GM19395 (cell line): ENCODE results near the gene ZNRF2.
"Not testable (repeated sequence)": the region's sequence is repeated elsewhere in the genome, so short reads cannot be mapped to it uniquely, and the experiment has no call there.

Experiments
- ATAC-seq: cut with Tn5 transposase; IDR thresholded peaks from one replicate; pipeline ENCODE4 v1.9.1; 2021; ENCODE audit warnings: mild to moderate bottlenecking, moderate library complexity; ENCODE audit not compliant: unreplicated experiment

The ZNRF2 gene

DNA sequence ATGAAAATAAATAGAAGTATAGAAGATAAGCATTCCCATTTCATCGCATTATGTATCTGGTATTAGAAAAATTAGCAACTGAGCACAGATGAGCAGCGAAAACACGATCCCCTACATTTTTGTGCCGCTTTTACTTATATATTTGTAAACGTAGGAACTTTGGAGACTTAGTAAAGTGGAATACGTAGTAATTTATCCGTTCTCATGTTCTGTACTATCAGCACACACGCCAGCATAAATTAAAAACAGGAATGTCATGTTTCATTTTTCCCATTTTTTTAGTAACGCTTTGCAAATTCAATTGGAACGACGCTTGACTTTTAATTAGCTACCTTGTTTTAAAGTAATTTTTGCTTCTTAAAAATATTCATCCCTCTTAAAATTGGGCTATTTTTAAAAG lies 2.4 kb downstream of the ZNRF2 start:
- no peak for ATAC-seq

DNA sequence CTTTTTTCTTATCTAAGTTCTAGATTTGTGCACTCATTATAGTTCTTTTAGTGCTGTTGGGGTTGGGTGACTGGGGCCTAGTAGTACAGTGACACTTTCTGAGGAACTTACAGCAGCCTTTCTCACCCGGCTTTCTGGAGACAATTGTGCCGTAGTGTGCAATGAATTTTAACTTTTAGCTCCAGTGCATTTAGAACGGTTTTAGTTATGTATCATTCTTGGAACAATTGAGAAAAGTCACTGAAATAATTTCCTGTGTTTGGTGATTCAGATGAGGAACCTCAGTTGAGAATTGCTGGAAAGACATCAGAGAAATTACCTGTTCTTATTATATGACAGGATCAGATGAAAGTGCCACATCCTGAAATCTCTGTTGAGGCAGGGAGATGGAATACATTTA lies 3.2 kb downstream of the ZNRF2 start:
- ATAC-seq: not testable (repeated sequence)

DNA sequence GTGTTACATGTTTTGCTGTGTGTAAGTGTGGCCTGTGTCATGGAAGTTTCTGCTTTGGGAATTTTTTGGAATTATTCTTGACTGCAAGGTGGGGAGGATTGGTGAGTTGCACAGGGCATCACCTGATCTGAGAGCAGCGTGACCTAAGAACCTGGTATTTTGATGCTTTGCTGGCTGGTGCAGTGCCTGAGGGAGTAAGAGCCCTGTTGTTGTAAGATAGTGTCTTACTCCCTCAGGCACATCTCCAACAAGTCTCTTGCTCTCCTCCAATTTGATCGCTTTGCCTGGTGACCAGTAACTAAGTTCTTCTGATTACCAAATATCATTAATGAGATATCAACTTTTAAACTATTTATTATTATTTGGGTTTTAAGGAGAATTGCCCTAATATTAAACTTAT lies 5.2 kb downstream of the ZNRF2 start:
- not testable (repeated sequence) for ATAC-seq

DNA sequence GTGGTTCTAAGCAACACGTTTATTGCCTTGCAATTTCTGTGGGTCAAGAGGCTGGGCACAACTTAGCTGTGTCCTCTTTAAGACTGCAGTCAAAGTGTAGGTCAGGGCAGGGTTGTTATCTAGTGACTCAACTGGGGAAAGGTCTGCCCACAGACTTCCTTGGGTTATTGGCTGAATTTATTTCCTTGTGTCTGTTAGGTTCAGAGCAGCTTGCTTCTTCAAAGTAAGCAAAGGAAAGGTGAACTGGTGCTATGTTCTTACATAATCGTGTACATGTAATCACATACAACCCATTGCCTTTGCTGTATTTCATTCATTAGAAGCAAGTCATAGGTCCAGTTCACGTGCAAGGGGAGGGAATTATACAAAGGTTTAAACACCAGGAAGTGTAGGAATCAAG lies 5.9 kb downstream of the ZNRF2 start:
- not testable (repeated sequence) for ATAC-seq

DNA sequence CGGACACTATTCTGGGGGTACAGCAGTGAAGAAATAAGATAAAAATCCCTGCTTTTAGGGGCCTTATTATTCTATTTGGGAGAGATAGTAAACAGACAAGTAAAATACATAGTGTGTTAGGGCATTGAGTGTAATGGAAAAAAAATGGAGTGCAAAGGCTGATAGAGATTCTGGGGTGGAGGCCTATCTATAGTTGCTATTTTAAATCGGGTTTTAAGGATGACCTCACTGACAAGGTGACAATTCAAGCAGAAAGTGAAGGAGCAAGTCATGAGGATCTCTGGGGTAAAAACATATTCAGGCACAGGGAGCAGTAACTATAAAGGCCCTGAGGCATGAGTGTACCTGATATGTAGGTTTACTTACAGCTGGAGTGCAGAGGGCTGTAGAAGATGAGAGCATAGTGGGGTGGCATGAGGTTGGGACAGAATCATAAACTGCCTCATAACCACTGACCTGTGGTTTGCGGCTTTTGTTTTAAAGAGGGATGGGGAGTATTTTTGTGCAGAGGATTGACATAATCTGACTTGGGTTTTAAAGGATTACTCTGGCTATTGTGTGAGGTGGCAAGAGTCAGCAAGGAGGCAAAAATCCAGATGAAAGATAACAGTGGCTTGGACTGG lies 8.1 kb downstream of the ZNRF2 start:
- not testable (repeated sequence) for ATAC-seq

DNA sequence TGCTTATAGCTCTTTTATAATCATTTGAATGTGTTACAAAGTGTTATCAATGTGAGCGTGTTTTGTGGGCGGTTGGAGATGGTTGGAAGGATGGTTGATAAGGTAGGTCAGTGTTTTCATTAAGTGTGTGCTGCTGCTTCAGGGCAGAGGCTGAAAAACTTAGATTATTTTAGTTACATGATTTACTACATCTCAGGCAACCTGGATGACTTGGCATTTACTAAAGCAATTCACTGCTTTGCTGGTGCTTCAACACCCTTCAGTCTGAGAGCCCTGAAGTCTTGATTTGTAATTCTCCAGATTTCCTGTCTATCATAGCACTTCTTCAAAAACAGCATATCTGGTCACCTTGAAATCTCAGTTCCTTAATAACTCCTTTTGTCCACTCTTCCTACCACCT lies 11.9 kb downstream of the ZNRF2 start:
- ATAC-seq: not testable (repeated sequence)

DNA sequence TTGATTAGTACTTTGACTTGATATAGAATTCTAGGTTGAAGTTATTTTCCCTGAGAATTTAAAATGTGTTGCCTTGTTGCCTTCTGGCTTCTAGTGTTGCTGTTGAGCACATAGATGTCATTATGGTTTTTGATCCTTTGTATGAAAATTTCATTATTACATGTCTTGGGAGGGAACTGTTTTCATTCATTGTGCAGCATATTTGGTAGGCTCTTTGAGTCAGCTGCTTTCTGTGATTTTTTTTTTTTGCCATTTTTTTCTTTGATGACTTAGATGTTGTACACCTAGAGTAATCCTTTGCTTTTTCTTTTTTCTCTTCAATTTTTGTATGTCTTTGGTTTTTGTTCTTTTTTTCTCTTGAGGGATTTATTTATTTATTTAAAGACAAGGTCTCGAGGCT lies 13.1 kb downstream of the ZNRF2 start:
- not testable (repeated sequence) for ATAC-seq

DNA sequence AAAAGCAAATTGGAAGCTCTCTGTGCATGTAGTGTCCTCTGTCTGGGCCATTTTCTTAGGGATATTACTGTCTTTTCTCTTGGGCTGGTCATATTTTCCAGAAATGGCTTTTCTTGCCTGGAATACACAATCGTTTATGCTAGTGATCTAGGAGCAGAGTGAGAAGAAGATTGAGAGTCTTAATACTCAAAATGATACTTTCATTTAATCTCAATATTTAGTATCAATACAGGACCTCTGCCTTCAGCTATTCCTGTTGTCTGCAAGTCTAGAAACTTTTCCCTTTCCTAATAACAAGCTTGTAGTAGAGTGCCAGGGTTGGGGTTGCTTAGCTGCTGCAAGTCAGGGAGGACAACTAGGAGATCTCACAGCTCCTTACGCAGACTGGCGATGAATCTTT lies 14.0 kb downstream of the ZNRF2 start:
- ATAC-seq: not testable (repeated sequence)

DNA sequence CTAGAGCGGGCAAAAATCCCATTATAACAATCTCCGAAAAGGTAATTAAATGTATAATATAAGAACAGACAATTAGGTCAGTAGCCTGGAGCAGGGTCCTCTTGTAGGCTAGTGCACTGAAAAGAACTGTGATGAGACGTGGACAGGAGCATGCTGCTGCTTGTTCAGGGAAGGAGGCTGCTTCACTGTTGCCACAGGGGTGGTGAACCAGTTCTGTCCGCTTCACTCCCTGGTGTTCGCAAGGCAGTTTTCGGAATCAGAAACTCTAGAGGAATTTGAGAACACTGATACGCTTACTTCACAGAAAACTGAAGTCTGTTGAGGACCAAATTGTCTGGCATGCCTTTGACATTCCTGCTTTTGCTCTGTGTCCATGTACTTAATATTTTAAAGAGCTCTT lies 17.4 kb downstream of the ZNRF2 start:
- ATAC-seq: no peak

DNA sequence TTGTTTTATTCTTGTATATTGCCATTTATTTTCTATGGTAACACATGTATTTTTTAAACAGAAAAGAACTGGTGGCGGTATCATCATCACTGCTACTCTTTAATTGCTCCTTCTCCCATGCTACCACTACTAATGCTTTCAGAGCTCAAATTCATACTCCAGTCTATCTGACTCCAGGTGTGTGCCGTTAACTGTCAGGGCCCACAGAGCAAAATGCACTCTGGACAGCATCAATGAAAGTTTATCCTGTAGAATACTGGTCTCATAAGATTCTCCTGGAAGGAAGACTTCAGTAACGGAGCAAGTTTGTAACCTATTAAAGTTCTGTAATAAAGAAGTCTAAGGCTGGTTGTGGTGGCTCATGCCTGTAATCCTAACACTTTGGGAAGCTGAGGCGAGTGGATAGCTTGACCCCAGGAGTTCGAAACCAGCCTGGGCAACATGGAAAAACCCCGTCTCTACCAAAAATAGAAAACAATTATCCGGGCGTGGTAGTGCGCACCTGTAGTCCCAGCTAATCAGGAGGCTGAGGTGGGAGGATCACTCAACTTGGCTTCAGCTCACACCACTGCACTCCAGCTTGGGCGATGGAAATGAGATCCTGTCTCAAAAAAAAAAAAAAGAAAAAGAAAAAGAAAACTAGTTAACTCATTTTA lies 18.4 kb downstream of the ZNRF2 start:
- ATAC-seq: peak; percentile 20

DNA sequence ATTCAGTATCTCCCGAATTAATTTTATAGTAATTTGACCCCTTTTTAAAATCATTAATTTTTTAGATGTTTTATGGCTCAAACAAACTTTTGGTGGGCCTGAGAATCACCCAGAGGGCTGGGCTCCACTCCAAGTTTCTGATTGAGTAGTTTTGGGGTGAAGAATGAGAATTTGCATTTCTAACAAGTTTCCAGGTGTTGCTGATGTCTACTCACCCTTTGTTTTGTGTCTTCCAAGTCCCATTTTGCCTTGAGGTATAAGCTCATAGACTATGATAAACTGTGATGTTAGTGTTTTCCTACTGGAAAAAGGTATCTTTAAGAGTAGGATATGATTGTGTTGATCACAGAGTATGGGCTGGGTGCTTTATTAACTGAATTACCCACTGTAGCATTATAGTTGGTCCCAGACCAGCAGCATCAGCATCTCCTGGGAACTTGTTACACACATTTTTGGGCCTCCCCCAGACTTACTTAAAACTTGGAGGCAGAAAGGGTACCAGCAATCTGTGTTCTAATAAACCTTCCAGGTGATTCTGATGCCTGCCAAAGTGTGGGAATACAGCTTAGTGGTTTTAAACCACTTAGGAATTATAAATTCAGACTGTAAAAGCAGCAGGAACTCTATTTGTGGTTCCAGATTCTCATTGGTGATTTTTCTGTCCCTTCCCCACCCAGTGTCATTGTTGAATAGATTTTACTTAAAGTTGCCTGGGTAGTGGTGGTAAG lies 19.1 kb downstream of the ZNRF2 start:
- ATAC-seq: peak; percentile 79

DNA sequence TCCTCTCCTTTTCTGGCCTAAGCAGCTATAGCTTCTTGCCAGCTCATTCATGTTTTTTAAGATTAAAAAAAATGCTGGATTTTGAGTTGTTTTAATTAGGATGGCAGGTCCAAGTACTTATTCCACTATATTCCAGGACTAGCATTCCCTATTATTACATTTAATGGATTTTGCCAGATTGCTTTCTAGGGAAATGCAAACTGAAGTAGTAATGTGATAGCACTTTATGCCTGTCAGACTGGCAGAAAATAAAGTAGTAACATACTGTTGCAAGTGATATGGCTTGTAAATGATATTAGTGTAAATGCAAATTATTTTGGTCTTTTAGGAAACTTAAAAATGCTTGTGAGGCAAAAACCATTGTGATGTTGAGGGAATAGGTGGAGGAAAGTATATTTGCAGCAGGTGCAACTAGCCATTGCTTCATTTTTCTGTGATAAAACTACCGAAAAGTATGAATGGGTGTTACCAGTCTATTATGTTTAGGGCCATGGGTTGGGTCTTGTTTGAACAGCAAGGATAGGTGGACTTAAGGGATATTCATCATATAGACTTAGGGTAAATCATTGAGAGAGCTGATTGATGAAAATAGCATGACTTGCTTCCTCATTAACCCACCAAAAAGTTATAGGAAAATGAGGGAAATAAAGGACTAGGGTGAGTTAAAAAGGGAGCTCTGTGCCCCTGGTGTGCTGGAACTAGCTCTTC lies 19.9 kb downstream of the ZNRF2 start:
- no peak for ATAC-seq

DNA sequence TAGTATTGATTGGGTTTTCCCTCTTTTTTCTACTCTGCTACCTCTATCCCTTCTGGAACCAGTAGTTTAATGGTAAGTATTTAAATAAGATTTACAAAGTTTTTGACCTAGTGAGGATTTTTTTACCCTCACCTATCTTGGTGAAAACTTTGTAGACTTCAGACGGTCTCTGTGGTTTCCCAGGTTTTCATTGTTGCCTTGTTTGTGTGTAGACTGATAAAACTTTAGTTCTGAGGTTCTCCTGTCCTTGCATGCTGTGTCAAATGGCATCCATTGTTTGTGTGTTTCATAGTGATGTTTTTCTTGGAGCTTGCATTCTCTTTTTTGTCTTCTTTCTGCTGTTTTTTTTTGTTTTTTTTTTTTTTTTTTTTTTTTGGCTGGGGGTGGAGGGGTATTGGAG lies 22.6 kb downstream of the ZNRF2 start:
- ATAC-seq: no peak

DNA sequence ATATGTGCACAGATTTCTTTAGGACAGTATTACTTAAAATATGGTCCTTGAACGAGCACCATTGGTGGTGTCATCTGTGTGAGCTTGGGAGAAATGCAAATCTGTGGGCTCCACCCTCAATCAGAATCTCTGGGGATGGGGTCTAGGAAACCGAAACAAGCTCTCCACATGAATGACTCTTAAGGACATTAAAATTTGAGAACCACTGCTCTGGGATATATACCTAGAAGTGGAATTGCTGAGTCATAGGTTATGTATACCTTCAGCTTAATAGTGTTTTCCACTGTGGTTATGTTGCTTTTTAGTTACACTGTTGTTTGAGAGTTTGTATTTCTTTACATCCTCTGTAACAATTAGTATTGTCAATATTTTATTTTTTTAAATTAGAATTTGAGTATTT lies 24.0 kb downstream of the ZNRF2 start:
- ATAC-seq: no peak

DNA sequence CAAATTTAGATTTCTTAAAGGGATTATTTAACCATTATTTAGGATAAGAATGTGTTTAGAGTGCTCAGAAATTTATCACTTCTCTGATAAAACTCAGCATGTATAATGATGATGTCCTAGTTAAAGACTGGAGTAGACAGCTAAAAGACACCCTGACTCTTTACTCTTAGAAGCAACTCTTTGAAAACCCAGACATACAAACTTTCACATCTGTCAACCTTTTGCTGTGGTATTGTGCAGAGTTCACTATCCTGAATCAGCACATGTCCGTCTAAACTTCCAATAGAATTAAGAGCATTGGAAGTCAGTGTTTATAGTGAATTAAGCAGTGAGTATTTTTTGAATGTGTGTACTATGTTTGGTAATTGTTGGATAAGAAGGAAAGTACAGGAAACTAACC lies 24.9 kb downstream of the ZNRF2 start:
- no peak for ATAC-seq

DNA sequence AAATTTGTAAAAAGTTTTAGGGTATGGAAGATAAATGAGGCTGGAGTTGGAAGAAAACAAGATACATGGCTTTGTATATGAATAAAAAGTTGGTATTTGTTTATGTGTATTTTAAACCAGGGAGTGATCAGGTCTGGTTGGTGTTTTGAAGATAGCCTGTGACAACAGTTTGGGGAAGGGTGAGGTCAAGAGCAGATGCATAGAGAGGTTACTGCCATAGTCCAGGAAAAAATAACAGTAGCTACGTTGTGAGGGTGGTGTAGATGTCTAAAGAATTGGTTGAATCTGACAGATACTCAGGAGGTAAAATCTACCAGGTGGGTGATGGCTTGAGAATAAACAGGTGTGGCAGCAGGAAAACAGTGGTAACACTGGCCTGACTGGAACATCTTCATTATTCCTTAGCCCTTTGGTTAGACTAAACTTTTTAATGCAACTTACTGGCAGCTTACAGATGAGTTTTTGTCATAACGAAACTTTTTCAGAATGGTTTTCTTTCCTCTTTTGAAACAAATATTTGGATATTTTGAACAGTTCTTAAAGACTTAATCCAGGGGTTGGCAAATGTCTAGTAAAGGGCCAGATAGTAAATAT lies 25.5 kb downstream of the ZNRF2 start:
- ATAC-seq: no peak

DNA sequence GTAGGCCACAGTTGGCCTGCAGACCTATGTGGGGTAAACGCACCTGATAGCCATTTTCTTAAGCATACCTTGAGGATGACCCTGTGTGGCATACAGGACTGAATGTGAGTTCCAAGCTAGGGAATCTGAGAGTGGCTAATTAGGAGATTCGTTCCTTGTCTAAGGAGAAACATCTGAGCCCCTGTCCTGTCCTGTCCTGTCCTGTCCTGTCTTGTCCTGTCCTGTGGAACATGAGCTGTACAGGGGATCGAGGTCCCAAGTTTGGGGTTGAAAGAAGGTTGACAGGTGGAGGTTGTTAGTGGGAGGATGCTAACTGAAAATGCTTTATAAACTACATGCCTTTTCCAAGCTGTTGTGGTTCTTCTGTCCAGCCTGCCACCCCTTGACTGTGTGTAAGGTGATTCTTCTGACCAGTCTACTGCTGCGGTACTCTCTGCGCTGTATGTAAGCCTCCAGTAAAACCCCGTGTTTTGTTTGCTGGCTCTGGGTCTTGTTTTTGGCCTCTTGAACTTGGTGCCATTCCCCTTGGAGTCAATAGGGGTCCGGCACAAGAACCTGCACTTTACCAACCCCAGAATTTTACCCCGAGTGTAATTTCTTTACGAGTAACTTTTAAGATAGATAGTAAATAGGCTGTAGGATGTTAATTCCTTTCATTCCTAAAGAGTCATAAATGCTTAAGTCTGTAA lies 26.4 kb downstream of the ZNRF2 start:
- no peak for ATAC-seq

DNA sequence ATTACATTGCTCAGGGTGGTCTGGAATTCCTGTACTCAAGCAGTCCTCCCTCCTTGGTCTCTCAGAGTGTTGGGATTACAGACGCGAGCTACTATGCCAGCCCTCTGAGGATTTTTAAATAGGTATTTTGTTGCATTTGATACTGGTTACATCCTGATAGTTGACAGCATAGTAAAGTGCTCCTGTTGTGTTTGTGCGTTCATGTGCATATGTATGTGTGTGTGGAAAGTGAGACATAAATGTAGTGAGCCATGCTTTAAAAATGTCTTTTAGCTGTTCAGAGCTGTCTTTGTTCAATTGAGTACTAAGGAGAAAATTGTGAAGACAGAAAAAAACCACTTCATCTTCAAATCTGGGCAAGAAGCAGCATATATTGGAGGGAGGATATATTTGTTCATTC lies 27.8 kb downstream of the ZNRF2 start:
- no peak for ATAC-seq

DNA sequence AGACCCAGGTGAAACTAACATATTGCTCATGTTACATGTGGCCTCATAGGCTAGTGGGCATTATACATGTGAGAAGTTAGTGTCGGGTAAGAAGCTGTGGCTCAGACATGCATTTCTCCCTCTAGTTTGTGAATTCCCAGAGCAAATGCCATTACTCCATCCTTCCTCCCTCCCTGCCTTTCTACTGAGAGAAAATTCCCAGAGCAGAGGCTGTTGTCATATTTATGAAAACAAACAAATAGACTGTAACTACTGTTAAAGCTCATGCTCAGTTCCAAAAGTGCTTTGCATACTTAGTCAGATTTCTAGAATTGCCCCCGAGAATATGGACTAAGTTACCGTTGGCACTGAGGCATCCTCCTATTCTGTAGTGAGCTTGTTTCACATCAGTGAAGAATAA lies 29.0 kb downstream of the ZNRF2 start:
- ATAC-seq: no peak

DNA sequence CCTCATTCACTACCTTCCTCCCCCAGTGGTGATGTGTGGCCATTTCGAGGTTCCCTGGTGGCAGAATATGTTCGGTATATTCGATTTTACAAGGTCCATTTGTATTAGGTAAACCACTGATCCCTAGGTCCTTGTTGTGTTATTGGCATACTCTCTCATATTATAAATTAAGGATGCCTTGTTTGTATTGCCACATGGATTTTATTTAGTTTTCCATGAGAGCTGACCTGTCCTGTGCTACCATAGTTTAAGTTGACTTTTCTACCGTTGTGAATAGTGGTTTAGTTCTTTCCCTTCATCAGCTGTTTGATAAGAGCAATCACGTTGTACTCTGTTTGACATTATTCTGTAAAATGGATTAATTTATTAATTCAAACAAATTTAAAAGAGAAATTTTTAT lies 29.4 kb downstream of the ZNRF2 start:
- ATAC-seq: no peak

DNA sequence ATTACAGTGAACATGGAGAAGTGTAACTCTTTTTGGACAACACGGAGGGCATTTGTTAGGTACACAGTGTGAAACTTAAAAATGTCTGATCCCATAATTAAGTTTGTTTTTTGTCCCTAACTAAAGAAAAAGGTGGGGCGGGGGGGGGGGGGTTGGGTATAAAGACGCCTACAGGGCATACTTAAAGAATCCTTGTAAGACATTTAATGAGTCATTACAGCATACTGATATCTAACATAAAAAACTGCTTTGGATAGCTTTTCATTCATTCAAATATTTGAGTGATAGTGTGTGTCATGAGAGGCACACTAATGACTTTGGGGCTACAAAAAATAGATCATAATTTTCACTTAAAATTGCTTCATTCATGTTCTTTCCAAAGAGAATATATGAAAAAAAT lies 31.2 kb downstream of the ZNRF2 start:
- ATAC-seq: no peak
